Prostate gland (tissue), 2 donors: Measurements from ENCODE around the gene CLEC1A.

Source experiments
- CTCF ChIP-seq, 4 experiments: fragments of 200-600 bp in 2 of 4; fragments of 450-650 bp in 2 of 4; sonication (generic) in 2 of 4; IDR thresholded peaks; 1 replicate in 3 of 4; 2 replicates in 1 of 4; pipeline ENCODE4 v1.5.1; 2016 to 2019; ENCODE audit warnings: antibody characterized with exemption in 4 of 4, mild to moderate bottlenecking in 2 of 4, moderate library complexity in 2 of 4
- POLR2A ChIP-seq: fragments of 450-650 bp; IDR thresholded peaks from one replicate; pipeline ENCODE4 v1.6.1; 2016; ENCODE audit warnings: antibody characterized with exemption, mild to moderate bottlenecking

- no peak for TF ChIP-seq POLR2A
- no peak for TF ChIP-seq CTCF (IDR thresholded peaks at IDR 0.05)
Observed at GRCh38 chr12:10069099-10069498, 29.7 kb downstream of the CLEC1A start.
